Muscle layer of colon (tissue), 2 donors: Measurements from ENCODE around the gene USP35.

Experiments used
- H3K27ac ChIP-seq: one replicate; pipeline ENCODE4 v1.7.0; 2013; ENCODE audit warnings: low read depth, mild to moderate bottlenecking, low read length, moderate library complexity
- H3K27me3 ChIP-seq, 2 donors: one replicate each; pipeline ENCODE4 v1.7.0; 2013; ENCODE audit warnings: low read length in 2 of 2, mild to moderate bottlenecking in 2 of 2; ENCODE audit not compliant: insufficient read depth in 2 of 2, control insufficient read depth in 1 of 2
- H3K36me3 ChIP-seq: one replicate; pipeline ENCODE4 v1.7.0; 2013; ENCODE audit warnings: mild to moderate bottlenecking, low read length; ENCODE audit not compliant: insufficient read depth
- H3K4me1 ChIP-seq: one replicate; pipeline ENCODE4 v1.7.0; 2013; ENCODE audit warnings: mild to moderate bottlenecking, low read length; ENCODE audit not compliant: insufficient read depth
- H3K4me3 ChIP-seq, 2 donors: one replicate each; pipeline ENCODE4 v1.7.0; 2013; ENCODE audit warnings: low read length in 2 of 2, low read depth in 1 of 2, mild to moderate bottlenecking in 1 of 2, moderate library complexity in 1 of 2
- H3K9ac ChIP-seq: one replicate; pipeline ENCODE4 v1.7.0; 2013; ENCODE audit warnings: low read length
- H3K9me3 ChIP-seq: one replicate; pipeline ENCODE4 v1.7.0; 2013; ENCODE audit warnings: mild to moderate bottlenecking, low read length
- donor health status: abdominal sarcoma.
- donor health status: Adenocarcinoma of cecum.

The USP35 gene

GRCh38 chr11:78188286-78189173 lies at the start of gene USP35, which contains the start of gene KCTD21:
Gene USP35 (plus strand): TSS chr11:78188919. CDS start chr11:78196246, 7,327 bp downstream.
Gene KCTD21 (minus strand): TSS chr11:78188626. CDS start chr11:78174554, 14,072 bp downstream.
- Histone ChIP-seq H3K9me3 (no peaks in the 10 kb centered on the region), H3K36me3 (no peaks in the 10 kb centered on the region), H3K27me3 (no peaks in the 10 kb centered on the region), H3K27ac (peak within 1 kb of the TSS; percentile 87), H3K9ac (peak within 1 kb of the TSS; percentile 79), H3K4me1 (peaks cover 38% of the 10 kb centered on the region), H3K4me3 (peak within 1 kb of the TSS; percentile 94 to 95)

- Histone ChIP-seq H3K9ac (peak within 1 kb of the TSS; percentile 62), H3K4me3 (peak within 1 kb of the TSS; percentile 82 to 95), H3K27ac (peak within 1 kb of the TSS; percentile 74), H3K4me1 (no peaks in the 10 kb centered on the region), H3K9me3 (no peaks in the 10 kb centered on the region), H3K36me3 (no peaks in the 10 kb centered on the region), H3K27me3 (no peaks in the 10 kb centered on the region)
Observed at GRCh38 chr11:78139422-78140391, 49.0 kb upstream of the USP35 start, which contains the start of gene ALG8. Gene ALG8 (minus strand): TSS chr11:78139626. CDS start chr11:78139588, 38 bp downstream.

- Histone ChIP-seq H3K27me3 (no peaks in the 10 kb centered on the region), H3K27ac (no peak overlapping the region), H3K4me3 (no peak overlapping the region), H3K36me3 (no peaks in the 10 kb centered on the region), H3K9me3 (no peaks in the 10 kb centered on the region), H3K9ac (no peak overlapping the region), H3K4me1 (no peaks in the 10 kb centered on the region)
Observed at GRCh38 chr11:78140392-78141077, 48.2 kb upstream of the USP35 start.

GRCh38 chr11:78145511-78146025 lies 43.2 kb upstream of the USP35 start:
- H3K27ac ChIP-seq: no peak overlapping the region
- no peak overlapping the region for H3K9ac ChIP-seq

GRCh38 chr11:78147807-78148206 lies 40.9 kb upstream of the USP35 start:
- H3K27ac ChIP-seq: no peak overlapping the region
- H3K4me3 ChIP-seq: no peak overlapping the region
- H3K9me3 ChIP-seq: no peaks in the 10 kb centered on the region
- H3K9ac ChIP-seq: no peak overlapping the region
- no peaks in the 10 kb centered on the region for H3K27me3 ChIP-seq
- H3K4me1 ChIP-seq: peaks cover 9% of the 10 kb centered on the region
- no peaks in the 10 kb centered on the region for H3K36me3 ChIP-seq

More at GRCh38 chr11:78145511-78146025, 43.2 kb upstream of the USP35 start:
- no peaks in the 10 kb centered on the region for H3K36me3 ChIP-seq
- H3K27me3 ChIP-seq: no peaks in the 10 kb centered on the region
- no peak overlapping the region for H3K4me3 ChIP-seq
- no peaks in the 10 kb centered on the region for H3K9me3 ChIP-seq
- H3K4me1 ChIP-seq: peaks cover 9% of the 10 kb centered on the region

- Histone ChIP-seq H3K4me3 (no peak overlapping the region), H3K27ac (no peak overlapping the region), H3K4me1 (peaks cover 9% of the 10 kb centered on the region), H3K27me3 (no peaks in the 10 kb centered on the region), H3K9ac (no peak overlapping the region), H3K9me3 (no peaks in the 10 kb centered on the region), H3K36me3 (no peaks in the 10 kb centered on the region)
Observed at GRCh38 chr11:78149646-78150045, 39.1 kb upstream of the USP35 start.

GRCh38 chr11:78150346-78150745 lies 38.4 kb upstream of the USP35 start:
- no peak overlapping the region for H3K4me3 ChIP-seq
- H3K27ac ChIP-seq: no peak overlapping the region
- no peaks in the 10 kb centered on the region for H3K36me3 ChIP-seq
- no peaks in the 10 kb centered on the region for H3K27me3 ChIP-seq
- H3K9ac ChIP-seq: no peak overlapping the region
- peaks cover 9% of the 10 kb centered on the region for H3K4me1 ChIP-seq
- H3K9me3 ChIP-seq: no peaks in the 10 kb centered on the region

- H3K9ac ChIP-seq: no peak overlapping the region
Observed at GRCh38 chr11:78150754-78151153, 38.0 kb upstream of the USP35 start.

GRCh38 chr11:78151804-78152203 lies 36.9 kb upstream of the USP35 start:
- no peak overlapping the region for H3K9ac ChIP-seq
- H3K27ac ChIP-seq: no peak overlapping the region
- no peaks in the 10 kb centered on the region for H3K9me3 ChIP-seq
- H3K27me3 ChIP-seq: no peaks in the 10 kb centered on the region
- H3K36me3 ChIP-seq: no peaks in the 10 kb centered on the region
- H3K4me1 ChIP-seq: peaks cover 12% of the 10 kb centered on the region
- H3K4me3 ChIP-seq: no peak overlapping the region

More at GRCh38 chr11:78150754-78151153, 38.0 kb upstream of the USP35 start:
- H3K4me1 ChIP-seq: peaks cover 9% of the 10 kb centered on the region
- H3K27me3 ChIP-seq: no peaks in the 10 kb centered on the region
- no peak overlapping the region for H3K4me3 ChIP-seq
- H3K36me3 ChIP-seq: no peaks in the 10 kb centered on the region
- H3K9me3 ChIP-seq: no peaks in the 10 kb centered on the region
- H3K27ac ChIP-seq: no peak overlapping the region

- no peak overlapping the region for H3K4me3 ChIP-seq
- peaks cover 21% of the 10 kb centered on the region for H3K4me1 ChIP-seq
- no peaks in the 10 kb centered on the region for H3K36me3 ChIP-seq
- H3K27me3 ChIP-seq: no peaks in the 10 kb centered on the region
- no peak overlapping the region for H3K9ac ChIP-seq
- H3K9me3 ChIP-seq: no peaks in the 10 kb centered on the region
- H3K27ac ChIP-seq: no peak overlapping the region
Observed at GRCh38 chr11:78156127-78156844, 32.4 kb upstream of the USP35 start.
